MM.1S (cell line): ENCODE results near the gene MAP3K7CL.

Experiments used
- DNase-seq: peaks from one replicate; pipeline ENCODE4 v3.0.0-alpha.2; 2015
- H2AFZ ChIP-seq: fragments of 300-600 bp; sonication (generic); 2 replicates; pipeline ENCODE4 v1.6.0; 2016; ENCODE audit warnings: antibody characterized with exemption, low read length
- H3F3A ChIP-seq: fragments of 300-600 bp; sonication (generic); 2 replicates; pipeline ENCODE4 v1.6.1; 2016; ENCODE audit warnings: mild to moderate bottlenecking, antibody characterized with exemption, low read length, moderate library complexity, mixed read lengths; ENCODE audit not compliant: insufficient read depth
- H3K27ac ChIP-seq: fragments of 300-600 bp; sonication (generic); 2 replicates; pipeline ENCODE4 v1.5.1; 2016; ENCODE audit warnings: mild to moderate bottlenecking, low read length
- H3K27me3 ChIP-seq: fragments of 300-600 bp; sonication (generic); replicated peaks from 2 replicates; pipeline ENCODE4 v1.6.0; 2016; ENCODE audit warnings: low read length; ENCODE audit not compliant: insufficient read depth
- H3K36me3 ChIP-seq: fragments of 300-600 bp; sonication (generic); replicated peaks from 2 replicates; pipeline ENCODE4 v1.6.1; 2016; ENCODE audit warnings: mild to moderate bottlenecking, low read length, mixed read lengths; ENCODE audit not compliant: insufficient read depth
- H3K4me1 ChIP-seq: fragments of 300-600 bp; sonication (generic); 2 replicates; pipeline ENCODE4 v1.6.1; 2016; ENCODE audit warnings: low read length, mixed read lengths
- H3K4me2 ChIP-seq: fragments of 300-600 bp; sonication (generic); 2 replicates; pipeline ENCODE4 v1.6.0; 2016; ENCODE audit warnings: low read depth, low read length
- H3K4me3 ChIP-seq: fragments of 300-600 bp; sonication (generic); 2 replicates; pipeline ENCODE4 v1.5.1; 2016; ENCODE audit warnings: low read length, mixed read lengths
- H3K79me2 ChIP-seq: fragments of 300-600 bp; sonication (generic); 2 replicates; pipeline ENCODE4 v1.6.1; 2016; ENCODE audit warnings: mixed run types, low read length, mixed read lengths
- H3K9ac ChIP-seq: fragments of 300-600 bp; sonication (generic); 2 replicates; pipeline ENCODE4 v1.6.1; 2016; ENCODE audit warnings: low read length, mixed read lengths
- H3K9me2 ChIP-seq: fragments of 300-600 bp; sonication (generic); replicated peaks from 2 replicates; pipeline ENCODE4 v1.6.1; 2016; ENCODE audit warnings: mild to moderate bottlenecking, low read length, mixed read lengths; ENCODE audit not compliant: insufficient read depth
- H3K9me3 ChIP-seq: fragments of 300-600 bp; sonication (generic); replicated peaks from 2 replicates; pipeline ENCODE4 v1.6.1; 2016; ENCODE audit warnings: mild to moderate bottlenecking, low read length, mixed read lengths; ENCODE audit not compliant: insufficient read depth
- H4K20me1 ChIP-seq: fragments of 300-600 bp; sonication (generic); 2 replicates; pipeline ENCODE4 v1.6.1; 2016; ENCODE audit warnings: mild to moderate bottlenecking, low read length, moderate library complexity, mixed read lengths; ENCODE audit not compliant: insufficient read depth
- CTCF ChIP-seq: fragments of 300-600 bp; sonication (generic); IDR thresholded peaks from 2 replicates; pipeline ENCODE4 v1.5.1; 2016; ENCODE audit warnings: antibody characterized with exemption, low read length, mixed read lengths
- EZH2 ChIP-seq: fragments of 300-600 bp; sonication (generic); optimal IDR thresholded peaks from 2 replicates; pipeline ENCODE3; 2017; ENCODE audit warnings: low read depth, mild to moderate bottlenecking, antibody characterized with exemption, low read length, mixed read lengths
- EZH2phosphoT487 ChIP-seq: fragments of 300-600 bp; sonication (generic); IDR thresholded peaks from 2 replicates; pipeline ENCODE4 v1.6.1; 2018; ENCODE audit warnings: antibody characterized with exemption, low read length

MAP3K7CL gene

GRCh38 chr21:29185172-29185571 is 54.7 kb downstream of the MAP3K7CL start:
- H3K9ac ChIP-seq: no peak overlapping the region
- TF ChIP-seq EZH2 (no peak), EZH2phosphoT487 (no peak), CTCF (no peak)
- no peaks in the 10 kb centered on the region for H3K9me2 ChIP-seq
- no peaks in the 10 kb centered on the region for H3K4me1 ChIP-seq
- no peaks in the 10 kb centered on the region for H3K79me2 ChIP-seq
- H3K9me3 ChIP-seq: no peaks in the 10 kb centered on the region
- H2AFZ ChIP-seq: no peak overlapping the region
- H3K4me2 ChIP-seq: no peak overlapping the region
- no peaks in the 10 kb centered on the region for H3K36me3 ChIP-seq
- H3K27me3 ChIP-seq: no peaks in the 10 kb centered on the region
- no peaks in the 10 kb centered on the region for H4K20me1 ChIP-seq
- no peak overlapping the region for H3K27ac ChIP-seq
- H3F3A ChIP-seq: no peaks in the 10 kb centered on the region
- no peak for DNase-seq
- no peak overlapping the region for H3K4me3 ChIP-seq

GRCh38 chr21:29185633-29186032 is 55.2 kb downstream of the MAP3K7CL start:
- no peaks in the 10 kb centered on the region for H3K79me2 ChIP-seq
- no peaks in the 10 kb centered on the region for H3K4me1 ChIP-seq
- H3K4me3 ChIP-seq: no peak overlapping the region
- no peaks in the 10 kb centered on the region for H3K9me2 ChIP-seq
- no peak overlapping the region for H3K27ac ChIP-seq
- no peak overlapping the region for H2AFZ ChIP-seq
- no peaks in the 10 kb centered on the region for H3F3A ChIP-seq
- no peak for TF ChIP-seq EZH2
- no peak for TF ChIP-seq CTCF
- TF ChIP-seq EZH2phosphoT487: no peak
- no peak overlapping the region for H3K4me2 ChIP-seq
- H3K36me3 ChIP-seq: no peaks in the 10 kb centered on the region
- DNase-seq: no peak
- H3K27me3 ChIP-seq: no peaks in the 10 kb centered on the region
- no peaks in the 10 kb centered on the region for H4K20me1 ChIP-seq
- H3K9me3 ChIP-seq: no peaks in the 10 kb centered on the region
- H3K9ac ChIP-seq: no peak overlapping the region

GRCh38 chr21:29186246-29186645 is 55.8 kb downstream of the MAP3K7CL start:
- no peak overlapping the region for H3K4me3 ChIP-seq
- no peak overlapping the region for H3K4me2 ChIP-seq
- H3K4me1 ChIP-seq: no peaks in the 10 kb centered on the region
- no peaks in the 10 kb centered on the region for H3K79me2 ChIP-seq
- no peak for TF ChIP-seq EZH2phosphoT487
- no peak for TF ChIP-seq EZH2
- TF ChIP-seq CTCF: no peak
- DNase-seq: no peak
- H3K27ac ChIP-seq: no peak overlapping the region
- H3K9ac ChIP-seq: no peak overlapping the region
- no peak overlapping the region for H2AFZ ChIP-seq
- H3K9me2 ChIP-seq: no peaks in the 10 kb centered on the region
- no peaks in the 10 kb centered on the region for H3F3A ChIP-seq
- no peaks in the 10 kb centered on the region for H3K27me3 ChIP-seq
- no peaks in the 10 kb centered on the region for H3K9me3 ChIP-seq
- no peaks in the 10 kb centered on the region for H3K36me3 ChIP-seq
- H4K20me1 ChIP-seq: no peaks in the 10 kb centered on the region

GRCh38 chr21:29187944-29188343 is 57.5 kb downstream of the MAP3K7CL start:
- Histone ChIP-seq H3K4me1 (no peaks in the 10 kb centered on the region), H3K36me3 (no peaks in the 10 kb centered on the region), H3K4me2 (no peak overlapping the region), H3K9ac (no peak overlapping the region), H3K9me2 (no peaks in the 10 kb centered on the region), H2AFZ (no peak overlapping the region), H3K79me2 (no peaks in the 10 kb centered on the region), H3K9me3 (no peaks in the 10 kb centered on the region), H4K20me1 (no peaks in the 10 kb centered on the region), H3F3A (no peaks in the 10 kb centered on the region), H3K4me3 (no peak overlapping the region), H3K27ac (no peak overlapping the region), H3K27me3 (no peaks in the 10 kb centered on the region)
- no peak for DNase-seq
- no peak for TF ChIP-seq CTCF
- no peak for TF ChIP-seq EZH2
- no peak for TF ChIP-seq EZH2phosphoT487
